Activated CD8-positive, alpha-beta memory T cell treated with anti-CD3 and anti-CD28 coated beads, Interleukin-2, amount 50 U/mL, for 4 hours (primary cell): ENCODE data around the gene CDK5RAP3.
"Not testable (repeated sequence)": the region's sequence is repeated elsewhere in the genome, so short reads cannot be mapped to it uniquely, and the experiment has no call there.

Source experiments
- DNase-seq: peaks from one replicate; pipeline ENCODE4 v3.0.0-alpha.2; 2020

The CDK5RAP3 gene, protein sequence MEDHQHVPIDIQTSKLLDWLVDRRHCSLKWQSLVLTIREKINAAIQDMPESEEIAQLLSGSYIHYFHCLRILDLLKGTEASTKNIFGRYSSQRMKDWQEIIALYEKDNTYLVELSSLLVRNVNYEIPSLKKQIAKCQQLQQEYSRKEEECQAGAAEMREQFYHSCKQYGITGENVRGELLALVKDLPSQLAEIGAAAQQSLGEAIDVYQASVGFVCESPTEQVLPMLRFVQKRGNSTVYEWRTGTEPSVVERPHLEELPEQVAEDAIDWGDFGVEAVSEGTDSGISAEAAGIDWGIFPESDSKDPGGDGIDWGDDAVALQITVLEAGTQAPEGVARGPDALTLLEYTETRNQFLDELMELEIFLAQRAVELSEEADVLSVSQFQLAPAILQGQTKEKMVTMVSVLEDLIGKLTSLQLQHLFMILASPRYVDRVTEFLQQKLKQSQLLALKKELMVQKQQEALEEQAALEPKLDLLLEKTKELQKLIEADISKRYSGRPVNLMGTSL

DNA sequence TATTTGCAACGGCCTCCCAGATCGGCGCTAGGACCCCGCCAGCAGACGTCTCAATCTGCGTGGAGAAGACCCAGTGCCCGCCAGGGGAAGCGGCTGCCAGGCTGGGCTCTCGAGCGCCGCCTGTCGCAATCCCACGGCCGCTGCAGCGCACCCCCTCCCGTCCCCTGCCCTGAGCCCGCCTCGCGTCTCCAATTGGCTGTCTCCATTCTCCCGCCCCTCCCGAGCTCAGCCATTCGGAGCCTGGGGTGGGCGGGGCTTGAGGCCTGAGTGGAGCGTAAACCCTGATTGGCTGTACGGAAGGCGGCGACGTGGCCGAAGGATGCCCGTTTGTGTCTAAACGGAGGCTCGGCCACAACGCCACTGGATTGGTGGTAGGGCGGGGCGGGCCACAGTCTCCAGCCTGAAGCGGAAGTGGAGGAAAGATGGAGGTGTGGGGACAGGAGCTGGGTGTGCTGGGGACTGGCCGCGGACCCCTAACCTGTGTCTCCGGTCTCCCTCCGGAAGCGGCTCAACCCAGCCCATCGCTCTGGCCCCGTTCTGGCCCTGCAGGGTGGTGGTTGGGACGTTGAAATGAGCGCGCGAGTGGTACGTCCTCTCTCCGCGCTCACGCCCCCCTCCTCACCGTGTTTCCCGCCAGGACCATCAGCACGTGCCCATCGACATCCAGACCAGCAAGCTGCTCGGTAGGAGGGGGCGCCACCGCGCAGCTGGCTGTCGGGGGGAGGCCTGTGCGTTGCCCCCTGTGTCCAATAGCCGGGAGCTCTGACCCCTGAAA lies at the start of gene CDK5RAP3:
TSS of gene CDK5RAP3 (plus strand) at position 389 of the 775 bp plus-strand sequence. CDS start at position 423, 34 bp downstream.
- DNase-seq = peak; percentile 99

DNA sequence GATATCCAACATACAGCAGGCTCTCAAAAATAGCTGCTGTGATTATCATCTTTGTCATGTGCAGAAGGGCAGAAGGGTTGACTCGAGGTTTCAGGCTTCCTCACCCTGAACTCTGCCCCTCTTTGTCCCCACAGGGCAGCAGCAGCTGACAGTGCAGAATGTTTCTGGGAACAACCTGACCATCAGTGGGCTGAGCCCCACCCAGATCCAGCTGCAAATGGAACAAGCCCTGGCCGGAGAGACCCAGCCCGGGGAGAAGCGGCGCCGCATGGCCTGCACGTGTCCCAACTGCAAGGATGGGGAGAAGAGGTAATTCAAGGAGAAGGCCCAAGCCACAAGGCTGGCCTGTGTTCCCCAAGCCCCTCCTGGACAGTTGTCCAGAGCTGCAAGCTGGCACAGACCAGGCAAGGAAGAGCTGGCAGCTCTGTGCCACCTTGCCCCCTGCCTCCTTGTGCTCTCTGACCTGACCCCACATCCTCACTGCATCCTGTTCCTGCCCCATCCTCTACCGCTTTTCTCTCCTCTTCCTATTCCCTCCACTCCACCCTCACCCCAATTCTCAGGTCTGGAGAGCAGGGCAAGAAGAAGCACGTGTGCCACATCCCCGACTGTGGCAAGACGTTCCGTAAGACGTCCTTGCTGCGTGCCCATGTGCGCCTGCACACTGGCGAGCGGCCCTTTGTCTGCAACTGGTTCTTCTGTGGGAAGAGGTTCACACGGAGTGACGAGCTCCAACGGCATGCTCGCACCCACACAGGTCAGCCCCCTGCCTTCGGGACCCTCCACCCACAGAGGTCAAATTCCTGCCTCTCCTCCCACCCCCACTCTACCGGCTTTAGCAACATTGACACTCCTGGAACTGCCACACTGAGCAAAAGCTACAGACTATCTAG lies 45.9 kb upstream of the CDK5RAP3 start:
- no peak for DNase-seq

DNA sequence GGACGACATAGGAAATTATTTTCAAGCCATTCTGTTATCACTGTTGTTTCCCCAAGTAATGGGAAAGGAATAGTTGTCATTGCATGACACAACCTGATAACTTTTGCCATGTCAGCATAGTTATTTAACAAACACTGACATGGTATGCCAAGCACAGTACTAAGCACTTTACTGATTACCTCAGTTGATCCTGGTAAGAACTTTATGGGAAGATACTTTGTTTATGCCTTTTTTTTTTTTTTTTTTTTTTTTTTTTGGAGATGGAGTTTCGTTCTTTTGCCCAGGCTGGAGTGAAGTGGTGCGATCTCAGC lies 45.3 kb upstream of the CDK5RAP3 start:
- no peak for DNase-seq

DNA sequence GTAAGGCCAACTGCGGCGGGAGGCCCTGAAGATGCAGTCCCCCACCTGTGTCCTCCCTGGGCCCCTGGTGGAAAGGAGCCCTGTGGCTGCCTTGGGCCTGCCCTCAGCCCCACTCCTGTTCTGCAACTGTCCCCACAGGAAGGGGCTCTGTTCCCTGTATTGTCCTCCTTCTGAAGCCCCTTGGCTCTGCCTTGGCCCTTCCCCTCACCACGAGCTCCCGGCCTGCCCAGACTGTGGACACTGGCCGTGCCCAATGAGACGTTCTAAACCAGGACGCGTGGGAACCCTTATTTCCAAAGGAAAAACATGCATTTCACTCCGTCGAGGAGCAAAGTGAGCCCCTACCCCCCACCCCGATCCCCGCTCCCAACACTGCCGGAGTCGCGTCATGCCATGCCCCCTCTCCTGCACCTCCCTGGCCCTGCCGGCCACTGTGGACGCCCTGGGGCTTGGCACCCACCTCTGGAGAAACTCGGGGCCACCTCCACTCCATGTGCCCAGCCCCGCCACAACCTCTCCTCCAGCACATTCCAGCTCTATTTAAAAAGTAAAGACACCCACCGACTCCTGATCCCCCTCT lies 43.0 kb upstream of the CDK5RAP3 start:
- no peak for DNase-seq

DNA sequence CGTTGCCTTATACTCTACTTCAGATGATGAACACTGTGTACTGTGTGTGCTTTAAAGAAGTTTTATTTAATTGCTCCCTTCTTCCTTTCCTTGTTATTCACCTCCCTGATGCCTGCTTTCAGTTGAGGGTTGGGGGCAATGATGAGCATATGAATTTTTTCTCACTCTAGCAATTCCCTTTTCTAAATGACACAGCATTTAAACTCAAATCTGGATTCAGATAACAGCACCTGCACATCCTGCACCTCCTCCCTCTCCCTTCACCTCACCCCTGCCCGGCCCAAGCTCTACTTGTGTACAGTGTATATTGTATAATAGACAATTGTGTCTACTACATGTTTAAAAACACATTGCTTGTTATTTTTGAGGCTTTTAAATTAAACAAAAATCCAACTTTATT lies 42.5 kb upstream of the CDK5RAP3 start:
- no peak for DNase-seq

DNA sequence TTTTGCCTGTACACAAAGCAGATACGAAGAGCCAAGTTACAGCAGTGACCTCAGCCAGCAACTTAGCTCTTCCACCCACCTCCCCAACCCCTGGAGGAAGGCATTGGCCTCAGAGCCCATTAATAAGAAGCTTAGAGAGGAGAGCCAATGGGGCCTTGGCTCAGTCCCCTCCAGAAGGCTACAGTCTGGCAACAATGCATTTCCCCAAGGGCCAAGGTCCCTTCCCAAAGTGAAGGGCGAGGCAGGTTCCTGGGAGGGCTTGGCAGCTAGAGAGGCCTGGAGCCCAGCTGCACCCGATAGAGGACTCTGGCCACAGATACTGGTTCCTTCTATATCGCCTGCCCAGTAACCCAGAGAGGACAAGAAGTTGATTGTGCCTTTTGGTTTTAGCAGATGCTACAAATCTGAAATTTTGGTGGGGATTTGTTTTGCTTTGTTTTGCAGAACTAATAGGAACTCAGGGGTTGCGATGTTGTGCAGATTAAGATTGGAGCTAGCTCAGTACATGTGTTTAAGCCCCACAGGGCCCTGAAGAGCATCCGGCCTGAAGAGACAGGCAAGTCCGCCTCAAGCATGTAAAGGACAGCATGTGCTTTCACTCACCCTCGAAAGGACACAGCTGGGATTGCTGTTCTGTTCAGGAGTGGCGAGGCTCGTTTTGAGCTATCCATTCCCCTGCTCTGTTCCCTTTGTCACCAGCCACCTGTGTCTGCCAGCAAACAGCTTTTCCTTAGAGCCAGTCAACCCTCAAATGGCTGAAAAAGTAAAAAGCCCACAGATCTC lies 41.5 kb upstream of the CDK5RAP3 start:
- no peak for DNase-seq

DNA sequence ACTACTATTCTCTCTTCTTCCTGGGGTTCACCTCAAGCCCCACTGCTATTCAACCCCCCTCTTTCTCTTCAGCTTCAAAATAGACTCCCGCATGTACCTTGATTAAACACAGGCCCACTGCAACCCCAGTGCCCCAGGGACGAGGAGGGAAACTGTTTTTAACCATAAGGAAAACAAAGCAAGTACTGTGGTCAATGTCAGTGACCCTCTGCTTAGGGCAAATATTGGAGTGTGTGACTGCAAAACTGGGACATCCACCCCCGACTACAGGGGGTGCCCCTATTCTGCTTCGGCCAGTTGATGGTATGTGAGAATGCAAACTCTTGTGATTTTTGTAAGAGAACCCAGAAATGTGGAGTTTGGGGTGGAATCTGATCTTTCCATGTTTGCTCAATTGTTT lies 39.1 kb upstream of the CDK5RAP3 start:
- no peak for DNase-seq

DNA sequence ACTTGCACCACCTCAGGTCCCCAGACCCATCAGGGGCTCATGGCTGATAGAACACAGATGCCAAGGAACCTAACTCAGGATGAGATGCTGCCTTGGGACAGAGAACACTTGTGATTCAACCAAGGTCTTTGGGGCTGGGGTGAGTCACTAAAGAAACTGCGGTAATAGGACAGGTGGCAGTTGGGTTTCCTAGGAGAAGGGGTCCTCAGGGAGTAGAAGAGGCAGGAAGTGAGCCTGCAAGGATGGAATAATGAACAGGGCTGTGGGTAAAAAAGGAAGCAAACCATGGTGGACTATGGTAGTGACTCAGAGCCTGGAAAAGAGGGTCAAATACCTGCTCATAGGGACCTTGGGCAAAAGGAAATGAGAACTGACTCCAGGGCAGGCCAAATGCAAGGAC lies 36.1 kb upstream of the CDK5RAP3 start:
- DNase-seq = no peak

DNA sequence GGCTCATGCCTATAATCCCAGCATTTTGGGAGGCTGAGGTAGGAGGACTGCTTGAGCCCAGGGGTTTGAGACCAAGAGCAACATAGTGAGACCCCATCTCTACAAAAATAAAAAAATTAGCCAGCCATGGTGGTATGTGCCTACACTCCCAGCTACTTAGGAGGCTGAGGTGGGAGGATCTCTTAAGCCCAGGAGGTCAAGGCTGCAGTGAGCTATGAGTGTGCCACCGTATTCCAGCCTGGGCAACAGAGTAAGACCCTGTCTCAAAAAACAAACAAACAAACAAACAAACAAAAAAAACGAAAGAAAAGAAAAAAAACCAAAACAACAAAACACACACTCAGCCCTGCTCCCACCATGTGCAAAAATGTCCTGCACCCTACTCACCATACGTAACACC lies 35.4 kb upstream of the CDK5RAP3 start:
- not testable (repeated sequence) for DNase-seq

DNA sequence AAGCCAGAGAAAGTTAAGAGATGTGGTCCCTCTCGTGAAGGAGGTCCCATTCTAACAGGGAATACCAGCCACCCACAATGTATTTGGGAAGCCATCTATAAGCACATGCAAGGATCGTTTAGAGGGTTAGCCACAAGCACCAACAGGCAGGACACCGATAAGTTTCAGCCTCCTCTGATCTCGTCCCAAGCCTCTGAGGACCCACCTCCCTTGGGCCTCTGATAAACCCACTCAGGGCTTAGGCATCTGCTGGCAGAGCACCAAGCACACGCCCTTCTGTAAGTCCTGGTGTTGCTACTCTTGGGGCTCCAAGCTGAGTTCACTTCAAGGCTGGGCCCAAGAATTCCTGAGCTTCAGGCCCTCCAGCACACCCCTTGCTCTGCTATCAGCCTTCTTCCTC lies 35.0 kb upstream of the CDK5RAP3 start:
- no peak for DNase-seq

DNA sequence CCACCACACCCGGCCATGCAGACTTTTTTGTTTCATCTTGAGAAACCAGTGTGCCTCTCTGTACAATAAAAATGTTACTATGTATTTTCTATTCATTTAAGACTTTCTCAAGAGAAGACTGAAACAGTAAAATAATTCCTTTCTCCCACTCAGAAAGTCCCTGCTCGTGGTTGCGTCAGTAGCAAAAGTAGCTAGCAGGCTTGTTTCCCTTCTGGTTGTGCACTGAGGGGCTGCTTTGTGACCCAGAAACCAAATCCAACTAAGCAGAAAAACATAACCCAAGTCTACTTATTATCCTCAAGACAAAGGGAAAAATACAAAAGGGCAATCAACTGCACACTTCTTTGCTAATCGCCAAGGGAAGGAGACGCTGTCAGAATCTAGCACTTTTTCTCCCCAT lies 33.0 kb upstream of the CDK5RAP3 start:
- no peak for DNase-seq

DNA sequence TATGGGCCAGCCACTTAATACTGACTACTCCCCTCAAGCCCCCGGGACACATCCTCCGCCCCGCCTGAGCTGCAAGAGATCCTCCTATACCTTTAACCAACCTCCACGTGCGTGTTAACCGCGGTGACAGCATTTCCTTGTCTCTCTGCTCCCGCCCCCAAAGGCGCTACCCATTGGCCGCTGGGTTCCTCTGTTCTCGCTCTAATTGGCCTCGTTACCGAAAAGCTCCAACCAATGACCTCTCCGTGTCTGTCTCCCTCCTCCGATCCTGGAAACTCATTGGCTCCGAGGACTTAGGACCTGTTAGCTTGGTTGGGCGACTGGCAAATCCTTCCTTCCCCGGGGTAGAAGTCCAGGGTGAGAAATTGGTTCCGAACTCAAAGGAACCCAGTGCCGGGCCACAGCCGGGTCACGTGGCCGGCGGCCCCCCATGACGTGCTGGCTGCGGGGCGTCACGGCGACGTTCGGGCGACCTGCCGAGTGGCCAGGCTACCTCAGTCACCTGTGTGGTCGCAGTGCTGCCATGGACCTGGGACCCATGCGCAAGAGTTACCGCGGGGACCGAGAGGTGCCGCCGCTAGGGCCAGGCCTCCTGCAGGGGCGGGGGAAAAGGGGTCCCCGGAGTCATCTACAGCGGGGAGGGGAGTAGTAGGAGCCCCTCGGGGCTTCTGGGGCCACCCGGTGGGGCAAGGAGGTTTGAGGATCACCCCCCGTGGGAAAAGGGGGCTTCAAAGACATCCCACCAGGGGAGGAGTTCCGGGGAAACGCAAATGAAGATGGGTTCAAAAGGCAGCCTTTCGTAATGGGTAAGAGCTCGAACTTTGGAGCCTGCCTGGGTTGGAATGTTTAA lies 29.4 kb upstream of the CDK5RAP3 start, which contains the start of gene PNPO:
TSS of gene PNPO (plus strand) at position 326 of the 850 bp plus-strand sequence. CDS start at position 431, 105 bp downstream.
- DNase-seq = peak; percentile 92

DNA sequence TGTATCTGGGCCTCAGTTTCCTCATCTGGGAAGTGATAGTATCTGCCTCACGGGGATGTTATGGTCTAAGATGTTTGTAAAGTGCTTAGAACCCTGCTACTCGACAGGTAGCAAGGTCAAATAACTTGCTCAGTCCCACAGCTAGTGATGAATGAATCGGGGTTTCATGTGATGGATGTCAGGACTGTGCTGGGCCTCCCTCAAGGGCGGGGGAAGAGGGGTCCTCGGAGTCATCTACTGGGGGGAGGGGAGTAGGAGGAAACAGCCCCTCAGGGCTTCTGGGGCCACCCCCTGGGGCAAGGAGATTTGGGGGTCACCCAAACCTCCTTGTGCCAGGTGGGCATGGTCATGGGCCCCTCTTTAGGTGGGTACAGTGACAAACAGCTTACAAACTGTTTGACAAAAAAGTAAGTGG lies 28.8 kb upstream of the CDK5RAP3 start:
- DNase-seq = no peak

DNA sequence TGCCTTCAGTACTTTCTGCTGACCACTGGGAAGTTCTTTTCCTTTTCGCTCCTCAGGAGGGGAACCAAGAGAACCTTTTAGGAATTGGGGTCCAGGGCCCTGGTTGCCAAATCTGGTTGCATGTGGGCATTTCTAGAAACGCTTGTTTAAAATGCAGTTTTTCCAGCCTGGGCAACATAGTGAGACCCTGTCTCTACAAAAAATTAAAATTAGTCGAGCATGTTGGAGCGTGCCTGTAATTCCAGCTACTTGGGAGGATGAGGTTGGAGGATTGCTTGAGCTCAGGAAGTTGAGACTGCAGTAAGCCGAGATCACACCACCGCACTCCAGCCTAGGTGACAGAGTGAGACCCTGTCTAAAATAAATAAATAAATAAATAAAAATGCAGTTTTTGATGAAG lies 28.3 kb upstream of the CDK5RAP3 start:
- DNase-seq = no peak

DNA sequence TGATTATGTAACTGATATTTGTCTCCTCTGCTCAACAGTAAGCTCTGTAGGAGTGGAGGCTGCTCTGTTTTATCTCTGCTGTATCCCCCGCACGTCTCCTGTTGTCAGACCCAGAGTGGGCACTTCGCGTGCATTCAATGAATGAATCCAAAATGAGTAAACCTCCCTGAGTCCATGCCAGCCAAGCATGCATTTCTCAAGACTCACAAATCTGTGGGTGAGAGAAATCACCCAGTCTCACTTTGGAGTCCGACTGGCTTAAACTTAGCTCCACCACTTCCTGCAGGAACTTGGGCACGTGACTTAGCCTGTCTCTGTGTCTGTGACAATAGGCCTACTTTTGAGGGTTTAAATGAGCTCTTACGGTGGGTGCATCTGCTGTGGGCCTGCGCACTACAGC lies 25.8 kb upstream of the CDK5RAP3 start:
- DNase-seq = no peak

DNA sequence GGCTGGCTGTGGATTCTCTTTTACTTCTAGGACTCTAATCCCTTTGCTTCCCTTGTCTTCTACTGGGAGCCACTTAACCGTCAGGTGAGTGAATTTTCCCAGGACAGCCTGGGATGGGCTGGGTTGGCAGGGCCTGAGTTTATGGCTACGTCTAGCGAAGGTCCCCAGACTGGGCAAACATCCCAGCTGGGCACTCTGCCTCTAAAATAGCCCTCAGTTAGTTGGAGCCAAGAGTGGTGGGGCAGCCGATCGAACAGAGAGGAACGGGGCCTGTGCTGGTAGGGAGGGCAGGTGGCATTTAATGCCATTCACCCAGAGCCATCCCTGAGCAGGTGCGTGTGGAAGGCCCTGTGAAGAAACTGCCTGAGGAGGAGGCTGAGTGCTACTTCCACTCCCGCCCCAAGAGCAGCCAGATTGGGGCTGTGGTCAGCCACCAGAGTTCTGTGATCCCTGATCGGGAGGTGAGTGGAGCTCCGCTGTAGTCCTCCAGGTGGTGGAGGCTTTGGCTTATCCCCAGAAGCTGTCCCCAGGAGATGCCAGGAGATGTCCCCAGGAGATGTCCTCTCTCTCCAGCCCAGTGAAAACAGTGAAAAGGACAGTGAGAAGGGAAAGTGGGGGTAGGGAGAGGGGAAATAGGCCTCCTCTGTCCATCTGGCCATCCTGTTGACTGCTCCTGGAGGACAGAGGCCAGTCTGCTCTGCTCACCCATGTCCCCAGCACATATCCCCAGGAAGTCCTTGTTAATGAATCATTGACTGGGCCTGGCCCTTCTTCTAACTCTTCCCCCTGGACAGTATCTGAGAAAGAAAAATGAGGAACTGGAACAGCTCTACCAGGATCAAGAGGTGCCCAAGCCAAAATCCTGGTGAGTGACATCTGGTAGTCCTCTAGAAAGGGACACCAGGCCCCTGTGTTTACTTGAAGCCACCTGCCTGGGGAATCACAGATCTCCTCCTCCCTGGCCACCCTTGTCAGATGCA lies 25.1 kb upstream of the CDK5RAP3 start:
- no peak for DNase-seq

DNA sequence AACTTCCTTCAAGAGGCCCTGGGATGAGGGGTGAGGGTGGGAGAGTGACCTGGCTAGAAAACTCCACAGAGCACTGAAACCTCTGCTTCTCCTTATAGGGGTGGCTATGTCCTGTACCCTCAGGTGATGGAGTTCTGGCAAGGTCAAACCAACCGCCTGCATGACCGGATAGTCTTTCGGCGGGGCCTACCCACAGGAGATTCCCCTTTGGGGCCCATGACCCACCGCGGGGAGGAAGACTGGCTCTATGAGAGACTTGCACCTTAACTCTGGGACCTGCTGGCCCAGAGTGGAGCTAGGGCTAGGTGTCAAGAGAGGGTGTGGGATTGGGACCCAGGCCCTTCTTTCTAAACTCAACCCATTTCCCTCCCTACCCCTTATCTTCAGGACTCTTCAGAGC lies 24.4 kb upstream of the CDK5RAP3 start:
- DNase-seq = no peak

DNA sequence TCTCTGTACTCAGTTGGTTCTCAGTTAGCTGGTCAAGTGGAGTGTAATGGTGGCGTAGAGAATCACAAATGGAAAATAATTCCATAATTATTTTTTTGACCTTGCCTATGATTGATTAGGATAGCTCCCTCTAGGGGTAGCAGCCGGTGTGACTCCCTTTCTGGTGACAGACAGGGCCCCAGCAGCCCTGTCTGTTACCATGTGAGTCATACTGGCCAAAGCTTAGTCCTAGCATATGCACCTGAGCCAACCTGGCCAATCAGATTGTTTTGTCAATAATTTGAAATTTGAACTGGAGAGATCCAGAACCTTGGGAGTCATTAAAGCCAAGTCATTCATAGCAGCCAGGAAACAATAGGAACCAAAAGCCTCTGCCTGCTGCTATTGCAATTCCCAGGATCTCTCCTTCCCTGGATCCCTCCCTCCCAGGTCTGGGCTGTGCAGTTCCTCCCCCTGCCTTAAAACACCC lies 23.9 kb upstream of the CDK5RAP3 start:
- peak; percentile 75 for DNase-seq

DNA sequence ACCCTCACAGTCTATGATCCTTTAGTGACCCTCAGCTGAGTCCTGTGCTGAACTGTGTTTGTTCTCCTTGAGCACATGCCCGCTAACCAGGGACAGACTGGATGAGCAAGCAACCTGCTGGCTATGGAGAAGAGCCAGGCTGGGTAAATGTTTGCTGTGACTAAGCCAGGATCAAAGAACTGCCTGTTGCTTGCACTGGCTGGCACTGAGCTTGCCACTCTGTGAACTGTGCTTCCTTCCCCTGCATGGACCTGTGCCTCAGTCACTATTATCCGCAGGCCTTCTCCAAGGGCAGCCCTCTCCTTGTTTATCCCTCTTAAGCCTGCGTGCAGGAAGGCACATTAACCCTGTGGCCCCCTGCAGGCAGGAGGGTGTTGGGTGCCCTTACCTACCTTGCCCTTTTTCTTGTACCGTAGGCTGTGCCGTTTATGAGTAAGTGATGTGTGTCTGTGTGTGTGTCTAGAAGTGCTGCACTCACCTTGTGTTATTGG lies 22.2 kb upstream of the CDK5RAP3 start:
- no peak for DNase-seq
